H9 (cell line): ENCODE measurements around the gene LAIR1. TPM values are rescaled to one million over a fixed set of nuclear protein-coding genes. Genes with fewer than 3 reads are reported as not detected.

Experiments
- DNase-seq: peaks from one replicate; pipeline ENCODE4 v3.0.0-alpha.2; 2017
- H2AFZ ChIP-seq: one replicate; pipeline ENCODE4 v1.6.1; 2013; ENCODE audit warnings: mild to moderate bottlenecking, low read length, control low read depth, moderate library complexity
- H2AK5ac ChIP-seq: 2 replicates; pipeline ENCODE4 v1.6.1; 2013; ENCODE audit warnings: low read length, control low read depth, mixed read lengths; ENCODE audit not compliant: insufficient read length
- H2BK120ac ChIP-seq: one replicate; pipeline ENCODE4 v1.6.1; 2013; ENCODE audit warnings: low read depth, mild to moderate bottlenecking, low read length, control low read depth, inconsistent platforms; ENCODE audit not compliant: poor library complexity, severe bottlenecking
- H2BK12ac ChIP-seq: 2 replicates; pipeline ENCODE4 v1.6.1; 2013; ENCODE audit warnings: low read length, control low read depth, mixed read lengths, low read depth; ENCODE audit not compliant: insufficient read length
- H2BK15ac ChIP-seq: 2 replicates; pipeline ENCODE4 v1.6.1; 2013; ENCODE audit warnings: low read depth, low read length, control low read depth
- H2BK20ac ChIP-seq: one replicate; pipeline ENCODE4 v1.6.1; 2013; ENCODE audit warnings: low read depth, mild to moderate bottlenecking, low read length, control low read depth, inconsistent platforms; ENCODE audit not compliant: poor library complexity, severe bottlenecking
- H2BK5ac ChIP-seq: 2 replicates; pipeline ENCODE4 v1.6.1; 2013; ENCODE audit warnings: low read length, control low read depth, mixed read lengths; ENCODE audit not compliant: insufficient read length
- H3K14ac ChIP-seq: 2 replicates; pipeline ENCODE4 v1.6.1; 2013; ENCODE audit warnings: low read length, control low read depth; ENCODE audit not compliant: insufficient read depth
- H3K18ac ChIP-seq: 2 replicates; pipeline ENCODE4 v1.6.1; 2013; ENCODE audit warnings: low read depth, mild to moderate bottlenecking, mixed read lengths, low read length, control low read depth; ENCODE audit not compliant: insufficient read length
- H3K23ac ChIP-seq: 2 replicates; pipeline ENCODE4 v1.6.1; 2013; ENCODE audit warnings: low read length, control low read depth, mixed read lengths, low read depth; ENCODE audit not compliant: insufficient read length
- H3K23me2 ChIP-seq: 2 replicates; pipeline ENCODE4 v1.6.1; 2013; ENCODE audit warnings: low read depth, mild to moderate bottlenecking, mixed read lengths, low read length, control low read depth; ENCODE audit not compliant: insufficient read length, poor library complexity, severe bottlenecking
- H3K27ac ChIP-seq: 2 replicates; pipeline ENCODE4 v1.5.1; 2013; ENCODE audit warnings: low read length, control low read depth, mixed read lengths, low read depth; ENCODE audit not compliant: insufficient read length
- H3K27me3 ChIP-seq: 2 replicates; pipeline ENCODE4 v1.6.1; 2013; ENCODE audit warnings: low read length, control low read depth, inconsistent platforms; ENCODE audit not compliant: insufficient read depth
- H3K4ac ChIP-seq: 2 replicates; pipeline ENCODE4 v1.6.1; 2013; ENCODE audit warnings: low read depth, mild to moderate bottlenecking, control low read depth, inconsistent platforms, low read length, moderate library complexity
- H3K4me1 ChIP-seq: 2 replicates; pipeline ENCODE4 v1.6.1; 2013; ENCODE audit warnings: low read length, control low read depth, inconsistent platforms; ENCODE audit not compliant: insufficient read depth
- H3K4me2 ChIP-seq: 2 replicates; pipeline ENCODE4 v1.6.1; 2013; ENCODE audit warnings: low read length, control low read depth, mixed read lengths; ENCODE audit not compliant: insufficient read length, insufficient read depth
- H3K56ac ChIP-seq: 2 replicates; pipeline ENCODE4 v1.6.1; 2013; ENCODE audit warnings: low read depth, mild to moderate bottlenecking, mixed read lengths, low read length, control low read depth; ENCODE audit not compliant: insufficient read length
- H3K79me1 ChIP-seq: 2 replicates; pipeline ENCODE4 v1.6.1; 2013; ENCODE audit warnings: low read depth, mild to moderate bottlenecking, moderate library complexity, low read length, control low read depth, inconsistent platforms; ENCODE audit not compliant: insufficient read depth, poor library complexity, severe bottlenecking
- H3K79me2 ChIP-seq: 2 replicates; pipeline ENCODE4 v1.6.1; 2013; ENCODE audit warnings: low read length, control low read depth, inconsistent platforms; ENCODE audit not compliant: insufficient read depth
- H3K9ac ChIP-seq: 2 replicates; pipeline ENCODE4 v1.6.1; 2013; ENCODE audit warnings: low read length, control low read depth, mixed read lengths; ENCODE audit not compliant: insufficient read length; ENCODE audit errors: extremely low read depth
- H3K9me3 ChIP-seq: one replicate; pipeline ENCODE4 v1.6.1; 2013; ENCODE audit warnings: low read depth, low read length, inconsistent platforms; ENCODE audit not compliant: control insufficient read depth
- H3T11ph ChIP-seq: one replicate; pipeline ENCODE4 v1.6.1; 2013; ENCODE audit warnings: mild to moderate bottlenecking, low read length, control low read depth, inconsistent platforms
- H4K20me1 ChIP-seq: one replicate; pipeline ENCODE4 v1.6.1; 2013; ENCODE audit not compliant: control insufficient read depth, insufficient read length, insufficient read depth
- H4K5ac ChIP-seq: 2 replicates; pipeline ENCODE4 v1.6.1; 2013; ENCODE audit warnings: low read depth, mild to moderate bottlenecking, mixed read lengths, low read length, control low read depth; ENCODE audit not compliant: insufficient read length
- H4K8ac ChIP-seq: replicated peaks from 2 replicates; pipeline ENCODE4 v1.6.1; 2013; ENCODE audit warnings: low read length, control low read depth, mixed read lengths, low read depth; ENCODE audit not compliant: insufficient read length
- H4K91ac ChIP-seq: 2 replicates; pipeline ENCODE4 v1.6.1; 2013; ENCODE audit warnings: low read depth, mild to moderate bottlenecking, moderate library complexity, mixed read lengths, low read length, control low read depth; ENCODE audit not compliant: insufficient read length
- H3K27ac Mint-ChIP-seq, 3 experiments: 2 replicates in 2 of 3; 3 replicates in 1 of 3; pipeline ENCODE4 v1.8.0; 2020 to 2021; ENCODE audit warnings: mixed read lengths in 3 of 3, mild to moderate bottlenecking in 1 of 3, moderate library complexity in 1 of 3
- H3K27me3 Mint-ChIP-seq: 2 replicates; pipeline ENCODE4 v1.8.0; 2021; ENCODE audit warnings: low read depth, mild to moderate bottlenecking, moderate library complexity, mixed read lengths
- H3K36me3 Mint-ChIP-seq, 3 experiments: 2 replicates in 2 of 3; 3 replicates in 1 of 3; pipeline ENCODE4 v1.8.0; 2020 to 2021; ENCODE audit warnings: low read depth in 3 of 3, mixed read lengths in 3 of 3; ENCODE audit not compliant: insufficient read depth in 1 of 3
- H3K4me1 Mint-ChIP-seq, 2 experiments: 2 replicates each; pipeline ENCODE4 v1.8.0; 2020; ENCODE audit warnings: mixed read lengths in 2 of 2
- H3K4me3 Mint-ChIP-seq, 2 experiments: 2 replicates in 1 of 2; 3 replicates in 1 of 2; pipeline ENCODE4 v1.8.0; 2020 to 2021; ENCODE audit warnings: mild to moderate bottlenecking in 2 of 2, mixed read lengths in 2 of 2, moderate library complexity in 1 of 2
- H3K9me3 Mint-ChIP-seq, 2 experiments: 2 replicates in 1 of 2; 3 replicates in 1 of 2; pipeline ENCODE4 v1.8.0; 2020; ENCODE audit warnings: mild to moderate bottlenecking in 2 of 2, mixed read lengths in 2 of 2, moderate library complexity in 1 of 2
- WGBS: extraction: QIAGEN DNeasy Blood & Tissue Kit; methylation state at CpG from one replicate; pipeline ENCODE4 v1.1.7; 2013; ENCODE audit warnings: missing lambda C conversion rate, low lambda C conversion rate, mixed read lengths; ENCODE audit not compliant: insufficient read length; ENCODE audit errors: extremely low coverage; 5-methylcytosine and 5-hydroxymethylcytosine counted together
- total RNA-seq: library from RNA; stranded (reverse); gene quantifications from 2 replicates; pipeline ENCODE4 v1.2.1, GENCODE V29; 2021
- TF ChIP-seq, protein P1 (sequence below): fragments of 200-600 bp; sonication (generic); conservative IDR thresholded peaks from 3 replicates; pipeline ENCODE4 v1.8.0; 2021; ENCODE audit warnings: antibody characterized with exemption, mild to moderate bottlenecking

LAIR1 gene
- total RNA-seq, 1 experiment from 2014 or later: not detected

- TF ChIP-seq, protein P1, sequence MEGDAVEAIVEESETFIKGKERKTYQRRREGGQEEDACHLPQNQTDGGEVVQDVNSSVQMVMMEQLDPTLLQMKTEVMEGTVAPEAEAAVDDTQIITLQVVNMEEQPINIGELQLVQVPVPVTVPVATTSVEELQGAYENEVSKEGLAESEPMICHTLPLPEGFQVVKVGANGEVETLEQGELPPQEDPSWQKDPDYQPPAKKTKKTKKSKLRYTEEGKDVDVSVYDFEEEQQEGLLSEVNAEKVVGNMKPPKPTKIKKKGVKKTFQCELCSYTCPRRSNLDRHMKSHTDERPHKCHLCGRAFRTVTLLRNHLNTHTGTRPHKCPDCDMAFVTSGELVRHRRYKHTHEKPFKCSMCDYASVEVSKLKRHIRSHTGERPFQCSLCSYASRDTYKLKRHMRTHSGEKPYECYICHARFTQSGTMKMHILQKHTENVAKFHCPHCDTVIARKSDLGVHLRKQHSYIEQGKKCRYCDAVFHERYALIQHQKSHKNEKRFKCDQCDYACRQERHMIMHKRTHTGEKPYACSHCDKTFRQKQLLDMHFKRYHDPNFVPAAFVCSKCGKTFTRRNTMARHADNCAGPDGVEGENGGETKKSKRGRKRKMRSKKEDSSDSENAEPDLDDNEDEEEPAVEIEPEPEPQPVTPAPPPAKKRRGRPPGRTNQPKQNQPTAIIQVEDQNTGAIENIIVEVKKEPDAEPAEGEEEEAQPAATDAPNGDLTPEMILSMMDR: no peak
- Histone ChIP-seq H3K27me3 (no peaks in the 10 kb centered on the region), H3K79me2 (no peaks in the 10 kb centered on the region), H2BK12ac (no peak within 1 kb of the TSS), H3K56ac (no peak within 1 kb of the TSS), H4K5ac (no peak within 1 kb of the TSS), H3K18ac (no peak within 1 kb of the TSS), H2AK5ac (no peak within 1 kb of the TSS), H3K79me1 (no peaks in the 10 kb centered on the region), H2BK20ac (no peak within 1 kb of the TSS), H2BK15ac (no peak within 1 kb of the TSS), H2AFZ (no peak within 1 kb of the TSS), H4K91ac (no peak within 1 kb of the TSS), H3K4me1 (no peaks in the 10 kb centered on the region), H4K20me1 (no peaks in the 10 kb centered on the region), H3K23ac (no peak within 1 kb of the TSS), H3K9ac (no peak within 1 kb of the TSS), H3K4ac (no peak within 1 kb of the TSS), H3T11ph (no peak within 1 kb of the TSS), H3K4me2 (no peak within 1 kb of the TSS), H2BK5ac (no peak within 1 kb of the TSS), H2BK120ac (no peak within 1 kb of the TSS), H4K8ac (no peak within 1 kb of the TSS), H3K23me2 (no peaks in the 10 kb centered on the region), H3K27ac (no peak within 1 kb of the TSS), H3K9me3 (no peaks in the 10 kb centered on the region), H3K14ac (no peak within 1 kb of the TSS)
- Mint-ChIP-seq H3K27me3 (peaks cover 27% of the 10 kb centered on the region), H3K27ac (no peak within 1 kb of the TSS), H3K4me3 (no peak within 1 kb of the TSS; a peak in 1 of 5 replicates), H3K4me1 (no peaks in the 10 kb centered on the region), H3K36me3 (no peaks in the 10 kb centered on the region), H3K9me3 (peaks cover 7 to 71% of the 10 kb centered on the region in 2 experiments; a peak in 4 of 5 replicates)
- DNase-seq: no peak
- no CpG with 5 or more reads among the region's 13 CpGs for WGBS
Measured at GRCh38 chr19:54312436-54313377, 52.0 kb downstream of the LAIR1 start, which contains the start of gene LILRA5. Gene LILRA5 (minus strand): TSS chr19:54313166. CDS start chr19:54313019, 147 bp downstream.
